ENCODE results near the gene PPCDC.

GRCh38 chr15:75008221-75008625 lies 15.2 kb upstream of the PPCDC start:
- TF ChIP-seq EP300 (IDR thresholded peaks at IDR 0.05; ENCODE audit: borderline replicate concordance) (no peak), ZBTB7A (IDR thresholded peaks at IDR 0.05; ENCODE audit: low read depth) (no peak), YY1 (IDR thresholded peaks at IDR 0.05; ENCODE audit: low read depth) (no peak), EGR1 (IDR thresholded peaks at IDR 0.05) (no peak)

Measured in Ishikawa (cell line).